Muscle layer of colon (tissue), 2 donors: ENCODE results near the gene RPS5.

ENCODE experiments used
- H3K27ac ChIP-seq: one replicate; pipeline ENCODE4 v1.7.0; 2013; ENCODE audit warnings: low read depth, mild to moderate bottlenecking, low read length, moderate library complexity
- H3K27me3 ChIP-seq, 2 donors: one replicate each; pipeline ENCODE4 v1.7.0; 2013; ENCODE audit warnings: low read length in 2 of 2, mild to moderate bottlenecking in 2 of 2; ENCODE audit not compliant: insufficient read depth in 2 of 2, control insufficient read depth in 1 of 2
- H3K36me3 ChIP-seq: one replicate; pipeline ENCODE4 v1.7.0; 2013; ENCODE audit warnings: mild to moderate bottlenecking, low read length; ENCODE audit not compliant: insufficient read depth
- H3K4me1 ChIP-seq: one replicate; pipeline ENCODE4 v1.7.0; 2013; ENCODE audit warnings: mild to moderate bottlenecking, low read length; ENCODE audit not compliant: insufficient read depth
- H3K4me3 ChIP-seq, 2 donors: one replicate each; pipeline ENCODE4 v1.7.0; 2013; ENCODE audit warnings: low read length in 2 of 2, low read depth in 1 of 2, mild to moderate bottlenecking in 1 of 2, moderate library complexity in 1 of 2
- H3K9ac ChIP-seq: one replicate; pipeline ENCODE4 v1.7.0; 2013; ENCODE audit warnings: low read length
- H3K9me3 ChIP-seq: one replicate; pipeline ENCODE4 v1.7.0; 2013; ENCODE audit warnings: mild to moderate bottlenecking, low read length
- donor health status: abdominal sarcoma.
- donor health status: Adenocarcinoma of cecum.

RPS5 gene

DNA sequence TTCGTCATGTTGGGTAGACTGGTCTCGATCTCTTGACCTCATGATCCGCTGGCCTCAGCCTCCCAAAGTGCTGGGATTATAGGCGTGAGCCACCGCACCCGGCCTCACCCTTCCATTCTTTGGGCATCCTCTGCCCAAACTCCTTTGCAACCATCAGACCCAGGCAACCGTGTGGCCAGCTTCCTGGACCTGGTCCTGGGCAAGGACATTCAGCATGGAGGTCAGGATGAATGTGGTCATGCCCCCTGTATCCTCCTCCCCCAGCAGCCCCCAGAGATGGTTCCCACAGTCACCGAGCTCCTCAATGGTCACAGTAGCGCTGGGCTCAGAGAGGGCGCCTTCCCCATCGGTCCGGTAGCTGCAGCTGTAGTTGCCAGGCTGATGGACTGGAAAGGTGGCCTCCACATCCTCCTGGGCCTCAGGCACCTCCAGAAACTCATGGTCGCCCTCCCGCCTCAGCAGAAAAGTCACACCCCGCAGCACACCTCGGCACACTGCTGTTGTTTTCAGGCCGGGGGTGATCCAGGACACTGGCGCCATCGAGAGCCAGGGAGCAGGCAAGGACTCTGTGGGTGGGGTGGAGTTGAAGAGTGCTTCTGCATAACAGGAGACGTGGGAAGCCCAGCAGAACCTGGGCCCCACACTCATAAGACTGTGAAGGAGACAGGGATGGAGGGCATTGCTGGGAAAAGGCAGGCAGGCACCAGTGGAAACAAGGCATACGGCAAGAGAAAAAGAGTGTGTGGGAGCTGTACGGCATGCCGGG lies 34.9 kb upstream of the RPS5 start:
- Histone ChIP-seq H3K9me3 (no peaks in the 10 kb centered on the region), H3K27me3 (peaks cover 29 to 72% of the 10 kb centered on the region in 2 donors)

DNA sequence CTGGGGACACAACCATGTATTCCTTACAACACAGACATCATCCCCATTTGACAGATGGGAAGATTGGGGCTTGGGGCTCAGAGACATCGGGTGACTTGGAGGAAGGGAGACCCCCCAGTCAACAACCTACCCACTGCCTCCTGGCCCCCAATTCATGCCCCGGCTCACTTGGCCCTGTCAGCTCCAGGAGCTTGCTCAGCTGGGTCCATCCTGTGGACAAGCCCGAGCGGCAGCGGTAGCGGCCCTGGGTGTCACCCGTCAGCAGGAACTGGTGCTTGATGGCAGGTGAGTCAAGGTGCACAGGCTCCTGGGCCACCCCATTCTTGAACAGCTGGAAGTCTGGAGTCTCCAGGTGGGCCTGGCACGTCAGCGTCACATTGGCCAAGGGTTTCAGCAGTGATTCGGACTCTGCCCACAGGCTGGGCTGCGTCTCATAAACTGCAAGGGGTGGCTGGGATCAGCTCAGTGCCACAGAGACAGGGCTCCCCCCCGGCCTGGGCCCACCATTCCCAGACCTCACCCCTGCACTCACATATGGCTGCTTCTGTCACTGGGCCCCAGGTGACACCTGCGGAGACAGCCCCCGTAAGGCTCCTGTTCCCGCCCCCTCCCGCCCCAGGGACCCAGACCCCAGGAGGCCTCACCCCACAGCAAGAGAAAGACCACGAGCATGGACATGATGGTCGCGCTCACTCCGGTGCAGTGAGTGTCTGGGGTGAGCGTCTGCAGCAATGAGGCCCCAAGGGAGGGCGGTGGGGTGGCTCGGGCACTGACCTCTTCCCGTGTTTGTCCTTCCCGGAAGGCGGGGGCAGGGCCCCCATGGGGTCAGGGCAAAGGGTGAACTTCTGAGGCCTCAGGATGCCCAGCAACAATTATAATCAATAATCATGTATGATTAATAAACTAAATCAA lies 34.1 kb upstream of the RPS5 start, which contains the start of gene A1BG:
Gene A1BG (minus strand): TSS at position 733 of the 912 bp plus-strand sequence. CDS start 55 bp downstream, at position 678.
- Histone ChIP-seq H3K9me3 (no peaks in the 10 kb centered on the region), H3K9ac (no peak within 1 kb of the TSS), H3K4me3 (no peak within 1 kb of the TSS), H3K4me1 (no peaks in the 10 kb centered on the region), H3K27ac (no peak within 1 kb of the TSS), H3K36me3 (no peaks in the 10 kb centered on the region), H3K27me3 (peaks cover 29 to 78% of the 10 kb centered on the region in 2 donors)

More for the DNA sequence above, 34.9 kb upstream of the RPS5 start:
- no peak overlapping the region for H3K9ac ChIP-seq
- no peak overlapping the region for H3K27ac ChIP-seq
- no peaks in the 10 kb centered on the region for H3K4me1 ChIP-seq
- no peaks in the 10 kb centered on the region for H3K36me3 ChIP-seq
- H3K4me3 ChIP-seq: no peak overlapping the region

DNA sequence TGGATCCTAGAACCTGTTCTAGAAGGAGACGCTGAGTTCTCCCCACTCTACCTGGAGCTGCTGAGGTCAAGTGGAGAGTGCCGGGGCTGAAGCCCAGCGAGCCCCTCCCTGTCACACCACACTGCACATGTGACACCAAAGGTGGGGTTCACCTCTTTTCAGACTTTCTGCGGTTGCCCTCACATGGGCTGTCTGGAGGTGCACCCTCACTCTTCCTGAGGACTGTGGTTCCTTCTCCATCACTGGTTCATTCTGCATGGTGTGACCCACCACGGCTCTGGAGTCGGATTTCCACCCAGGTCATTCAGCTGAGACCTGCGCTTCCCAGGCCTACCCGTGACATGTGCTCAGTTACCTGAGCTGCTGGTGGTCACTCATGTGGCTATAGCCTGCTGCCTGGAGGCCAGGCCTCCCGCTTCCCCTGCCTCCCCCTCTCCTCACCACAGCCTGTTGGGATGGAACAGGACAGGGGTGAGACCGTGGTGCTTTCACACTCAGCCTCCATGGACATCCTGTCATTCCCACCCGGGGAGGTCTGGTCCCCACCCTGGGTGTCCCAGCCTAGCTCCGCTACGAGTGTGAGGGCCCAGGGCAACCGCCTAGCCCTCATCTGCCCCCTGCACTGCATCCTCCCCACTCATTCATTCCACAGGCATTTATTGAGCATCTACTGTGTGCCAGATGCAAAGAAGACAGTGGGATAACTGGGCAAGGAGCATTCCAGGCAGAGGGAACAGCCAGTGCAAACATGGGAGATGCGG lies 33.2 kb upstream of the RPS5 start:
- Histone ChIP-seq H3K27me3 (peaks cover 29 to 80% of the 10 kb centered on the region in 2 donors), H3K27ac (no peak overlapping the region), H3K36me3 (no peaks in the 10 kb centered on the region), H3K9me3 (no peaks in the 10 kb centered on the region), H3K4me1 (no peaks in the 10 kb centered on the region), H3K9ac (no peak overlapping the region), H3K4me3 (no peak overlapping the region)

DNA sequence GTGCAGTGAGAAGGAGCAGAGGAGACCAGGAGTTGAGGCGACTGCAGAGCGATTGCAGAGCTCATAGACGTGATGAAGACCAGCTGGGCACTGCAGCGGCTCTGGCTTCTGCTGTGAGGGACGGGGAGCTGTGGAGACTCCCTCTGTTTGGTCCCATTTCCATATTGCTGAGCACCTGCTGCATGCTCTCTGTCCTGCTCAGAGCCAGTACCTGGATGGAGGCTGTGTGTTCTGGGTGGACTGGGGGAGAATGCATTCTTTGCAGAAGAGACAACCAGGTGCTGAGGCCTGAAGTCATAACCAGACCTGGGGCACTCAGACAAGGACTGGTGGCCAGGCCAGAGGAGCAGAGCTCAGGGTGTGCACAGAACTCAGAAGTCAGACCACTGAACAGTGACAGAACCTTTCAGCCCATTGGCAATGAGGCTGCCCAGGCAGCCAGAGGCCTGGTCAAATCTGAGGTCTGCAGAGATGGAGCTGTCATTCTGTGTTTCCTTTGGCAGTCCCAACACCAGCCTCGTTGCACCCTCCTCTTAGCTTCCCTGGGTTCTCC lies 32.5 kb upstream of the RPS5 start:
- Histone ChIP-seq H3K27ac (no peak overlapping the region), H3K9ac (no peak overlapping the region), H3K27me3 (peaks cover 29 to 74% of the 10 kb centered on the region in 2 donors), H3K36me3 (no peaks in the 10 kb centered on the region), H3K4me1 (no peaks in the 10 kb centered on the region), H3K9me3 (no peaks in the 10 kb centered on the region), H3K4me3 (no peak overlapping the region)

DNA sequence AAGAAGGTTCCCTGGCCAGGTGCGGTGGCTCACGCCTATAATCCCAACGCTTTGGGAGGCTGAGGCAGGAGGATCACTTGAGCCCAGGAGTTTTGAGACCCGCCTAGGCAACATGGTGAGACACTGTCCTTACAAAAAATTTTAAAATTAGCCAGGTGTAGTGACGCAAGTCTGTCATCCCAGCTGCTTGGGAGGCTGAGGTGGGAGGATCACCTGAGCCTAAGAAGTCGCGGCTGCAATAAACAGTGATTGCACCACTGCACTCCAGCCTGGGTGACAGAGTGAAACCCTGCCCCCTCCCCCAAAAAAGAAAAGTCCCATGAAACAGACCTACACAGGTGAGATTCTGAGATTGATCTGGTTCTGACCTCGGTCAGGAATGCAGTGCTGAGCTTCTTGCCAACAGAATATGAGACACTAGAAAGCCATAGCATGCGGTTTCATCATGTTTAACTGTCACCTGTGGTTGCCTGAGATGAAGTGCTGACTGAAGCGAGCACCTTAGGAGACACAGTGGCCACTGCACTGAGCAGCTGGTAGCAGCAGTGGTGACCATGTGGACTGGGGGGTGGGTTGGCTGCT lies 31.8 kb upstream of the RPS5 start:
- Histone ChIP-seq H3K4me3 (no peak overlapping the region), H3K27ac (no peak overlapping the region), H3K4me1 (no peaks in the 10 kb centered on the region), H3K36me3 (no peaks in the 10 kb centered on the region), H3K9ac (no peak overlapping the region), H3K27me3 (peaks cover 29 to 67% of the 10 kb centered on the region in 2 donors), H3K9me3 (no peaks in the 10 kb centered on the region)

DNA sequence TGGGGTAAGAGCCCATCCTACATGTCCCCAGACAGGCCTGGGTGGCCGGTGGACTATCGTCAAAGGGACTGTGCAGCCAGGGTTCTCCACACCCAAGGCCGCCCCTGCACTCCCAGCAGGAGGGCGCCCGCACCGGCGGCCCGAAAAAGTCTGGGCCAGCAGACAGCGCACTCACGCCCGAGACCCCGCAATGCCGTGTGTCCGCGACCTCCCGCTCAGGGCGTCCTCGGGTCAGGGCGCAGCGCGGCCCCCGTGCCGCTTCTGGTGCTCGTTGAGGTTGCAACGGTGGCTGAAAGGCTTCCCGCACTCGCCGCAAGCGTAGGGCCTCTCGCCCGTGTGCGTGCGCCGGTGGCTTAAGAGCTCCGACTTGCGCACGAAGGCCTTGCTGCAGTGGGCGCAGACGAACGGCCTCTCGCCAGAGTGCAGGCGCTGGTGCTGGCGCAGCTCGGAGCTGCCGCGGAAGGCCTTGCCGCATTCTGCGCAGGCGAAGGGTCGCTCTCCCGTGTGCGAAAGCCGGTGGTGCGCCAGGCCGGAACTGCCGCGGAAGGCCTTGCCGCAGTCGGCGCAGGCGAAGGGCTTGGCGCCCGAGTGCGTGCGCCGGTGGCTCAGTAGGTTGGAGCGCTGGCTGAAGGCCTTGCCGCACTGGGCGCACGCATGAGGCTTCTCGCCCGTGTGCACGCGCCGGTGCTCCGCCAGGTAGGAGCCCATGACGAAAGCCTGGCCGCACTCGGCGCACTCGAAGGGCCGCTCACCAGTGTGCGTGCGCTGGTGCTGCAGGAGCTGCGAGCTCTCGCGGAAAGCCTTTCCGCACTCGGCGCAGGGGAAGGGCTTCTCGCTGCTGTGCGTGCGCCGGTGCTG lies 30.9 kb upstream of the RPS5 start:
- no peak overlapping the region for H3K27ac ChIP-seq
- no peak overlapping the region for H3K9ac ChIP-seq
- H3K36me3 ChIP-seq: no peaks in the 10 kb centered on the region
- H3K4me1 ChIP-seq: no peaks in the 10 kb centered on the region
- H3K27me3 ChIP-seq: peaks cover 29 to 60% of the 10 kb centered on the region in 2 donors
- H3K4me3 ChIP-seq: no peak overlapping the region
- H3K9me3 ChIP-seq: no peaks in the 10 kb centered on the region

DNA sequence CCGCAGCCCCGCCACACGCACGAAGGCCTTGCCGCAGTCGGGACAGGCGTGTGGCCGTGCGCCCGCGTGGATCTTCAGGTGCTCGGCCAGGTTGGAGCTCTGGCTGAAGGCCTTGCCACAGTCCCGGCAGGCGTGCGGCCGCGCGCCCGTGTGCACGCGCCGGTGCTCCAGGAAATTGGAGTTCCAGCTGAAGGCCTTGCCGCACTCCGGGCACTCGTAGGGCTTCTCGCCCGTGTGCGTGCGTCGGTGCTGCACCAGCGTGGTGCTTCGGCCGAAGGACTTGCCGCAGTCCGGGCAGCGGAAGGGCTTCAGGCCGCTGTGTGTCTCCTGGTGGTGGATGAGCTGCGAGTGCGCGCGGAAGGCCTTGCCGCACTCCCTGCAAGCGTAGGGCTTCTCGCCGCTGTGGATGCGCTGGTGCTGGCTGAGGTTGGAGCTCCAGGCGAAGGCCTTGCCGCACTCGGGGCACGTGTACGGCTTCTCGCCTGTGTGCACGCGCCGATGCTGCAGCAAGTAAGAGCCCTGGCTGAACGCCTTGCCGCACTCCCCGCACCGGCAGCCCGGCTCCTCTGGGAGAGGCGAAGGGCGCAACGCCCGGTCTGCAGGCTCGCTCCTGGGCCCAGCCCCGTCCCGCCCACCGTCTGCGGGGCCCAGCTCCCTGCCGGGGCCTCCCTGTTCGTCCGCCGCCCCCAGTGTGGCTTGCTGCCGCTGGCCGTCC lies 30.1 kb upstream of the RPS5 start:
- Histone ChIP-seq H3K9me3 (no peaks in the 10 kb centered on the region), H3K27ac (no peak overlapping the region), H3K9ac (no peak overlapping the region), H3K36me3 (no peaks in the 10 kb centered on the region), H3K27me3 (peaks cover 29 to 52% of the 10 kb centered on the region in 2 donors), H3K4me3 (no peak overlapping the region), H3K4me1 (no peaks in the 10 kb centered on the region)

DNA sequence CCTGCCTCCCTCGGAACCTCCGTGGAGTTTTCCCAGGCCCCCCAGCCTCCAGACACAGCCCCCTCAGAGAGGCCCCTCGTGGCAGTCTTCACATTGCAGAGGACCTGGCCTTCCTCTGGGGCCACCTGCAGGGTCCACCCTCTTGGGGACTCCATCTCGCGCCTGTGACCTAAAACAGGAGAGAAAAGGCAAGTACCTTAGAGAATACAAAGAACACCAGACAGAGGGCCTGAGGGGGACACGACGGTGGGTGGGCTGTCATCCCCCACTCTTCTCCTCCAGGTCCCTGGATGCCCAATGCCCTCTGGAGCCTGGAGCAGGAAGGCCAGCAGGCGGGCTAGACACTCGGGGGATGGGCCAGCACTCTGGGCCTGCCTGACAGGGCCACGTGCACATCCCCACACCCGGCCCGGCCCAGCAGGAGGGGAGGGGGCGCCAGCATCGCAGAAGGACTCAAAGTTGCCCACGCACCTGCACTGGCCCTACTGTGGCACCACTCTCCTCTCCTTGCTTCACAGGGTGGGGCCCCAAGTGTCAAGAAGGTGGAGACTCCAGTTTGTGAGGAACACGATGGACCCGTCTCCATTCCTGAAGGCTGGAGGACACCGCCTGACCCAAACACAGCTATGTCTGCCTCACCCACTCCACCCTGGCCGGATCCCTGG lies 29.5 kb upstream of the RPS5 start:
- no peaks in the 10 kb centered on the region for H3K9me3 ChIP-seq
- H3K27ac ChIP-seq: no peak overlapping the region
- H3K36me3 ChIP-seq: no peaks in the 10 kb centered on the region
- no peak overlapping the region for H3K4me3 ChIP-seq
- H3K27me3 ChIP-seq: peaks cover 24 to 46% of the 10 kb centered on the region in 2 donors
- no peaks in the 10 kb centered on the region for H3K4me1 ChIP-seq
- no peak overlapping the region for H3K9ac ChIP-seq

DNA sequence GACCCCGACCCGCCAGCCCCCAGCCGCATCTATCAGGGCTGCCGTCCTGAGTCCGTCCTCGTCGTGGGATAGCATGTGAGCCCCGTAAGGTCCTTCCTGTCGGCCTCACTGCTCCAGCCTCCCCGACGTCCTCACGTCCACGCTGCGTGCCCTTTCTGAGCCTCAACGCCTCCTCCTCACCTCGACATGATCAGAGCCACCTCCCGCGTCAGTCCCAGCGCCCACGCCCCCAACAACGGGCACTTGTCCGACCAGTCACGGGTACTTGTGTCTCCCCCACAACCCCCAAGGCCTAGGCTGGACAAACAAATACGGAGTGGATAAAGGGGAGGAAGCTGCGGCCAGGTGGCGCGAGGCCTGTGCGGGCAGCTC lies 25.2 kb upstream of the RPS5 start:
- peak overlapping the region; percentile 59 for H3K27ac ChIP-seq
- peaks cover 0 to 18% of the 10 kb centered on the region in 2 donors for H3K27me3 ChIP-seq
- no peaks in the 10 kb centered on the region for H3K36me3 ChIP-seq
- peak overlapping the region; percentile 83 to 99 for H3K4me3 ChIP-seq
- H3K9me3 ChIP-seq: no peaks in the 10 kb centered on the region
- H3K4me1 ChIP-seq: no peaks in the 10 kb centered on the region
- peak overlapping the region; percentile 96 for H3K9ac ChIP-seq
